Measurements from ENCODE around the gene ASB15.
A peak's percentile ranks its signal among the peaks of the same experiment; 100 is the strongest.
"Not testable (repeated sequence)": the region's sequence is repeated elsewhere in the genome, so short reads cannot be mapped to it uniquely, and the experiment has no call there.

Gene ASB15

GRCh38 chr7:123598657-123599056 lies 3.0 kb upstream of the ASB15 start:
- no peak for DNase-seq (ENCODE audit: low read depth in 2 of 2)

- no peak for DNase-seq (ENCODE audit: low read depth in 2 of 2)
These were observed 1.9 kb upstream of the ASB15 start for GRCh38 chr7:123599766-123600165.

- no peak for DNase-seq (ENCODE audit: low read depth in 2 of 2)
These were observed 745 bp upstream of the ASB15 start for GRCh38 chr7:123600876-123601275.

GRCh38 chr7:123602648-123603047 lies 1.0 kb downstream of the ASB15 start:
- DNase-seq (ENCODE audit: low read depth in 2 of 2): no peak

GRCh38 chr7:123604739-123605138 lies 3.1 kb downstream of the ASB15 start:
- no peak for DNase-seq (ENCODE audit: low read depth in 2 of 2)

GRCh38 chr7:123607423-123607975 lies 5.9 kb downstream of the ASB15 start:
- DNase-seq (ENCODE audit: low read depth in 2 of 2): no peak

- no peak for DNase-seq (ENCODE audit: low read depth in 2 of 2)
These were observed 7.6 kb downstream of the ASB15 start for GRCh38 chr7:123608991-123609882.

- no peak for DNase-seq (ENCODE audit: low read depth in 2 of 2)
These were observed 8.2 kb downstream of the ASB15 start for GRCh38 chr7:123609883-123610239.

GRCh38 chr7:123612024-123612423 lies 10.4 kb downstream of the ASB15 start:
- DNase-seq (ENCODE audit: low read depth in 2 of 2): no peak

- no peak for DNase-seq (ENCODE audit: low read depth in 2 of 2)
These were observed 13.7 kb downstream of the ASB15 start for GRCh38 chr7:123615344-123615743.

GRCh38 chr7:123616223-123616622 lies 14.6 kb downstream of the ASB15 start:
- DNase-seq (ENCODE audit: low read depth in 2 of 2): no peak

- DNase-seq (ENCODE audit: low read depth in 2 of 2): no peak
These were observed 20.1 kb downstream of the ASB15 start for GRCh38 chr7:123621707-123622106.

GRCh38 chr7:123622660-123623386 lies 21.2 kb downstream of the ASB15 start:
- DNase-seq (ENCODE audit: low read depth in 2 of 2): no peak

- peak; percentile 51 to 64 for DNase-seq (ENCODE audit: low read depth in 2 of 2)
These were observed 23.0 kb downstream of the ASB15 start for GRCh38 chr7:123624527-123625183.

GRCh38 chr7:123625254-123625653 lies 23.6 kb downstream of the ASB15 start:
- no peak for DNase-seq (ENCODE audit: low read depth in 2 of 2)

- no peak for DNase-seq (ENCODE audit: low read depth in 2 of 2)
These were observed 26.2 kb downstream of the ASB15 start for GRCh38 chr7:123627851-123628250.

- no peak for DNase-seq (ENCODE audit: low read depth in 2 of 2)
These were observed 27.2 kb downstream of the ASB15 start for GRCh38 chr7:123628829-123629228.

GRCh38 chr7:123629281-123629680 lies 27.7 kb downstream of the ASB15 start:
- no peak for DNase-seq (ENCODE audit: low read depth in 2 of 2)

GRCh38 chr7:123632808-123633207 lies 31.2 kb downstream of the ASB15 start:
- DNase-seq (ENCODE audit: low read depth in 2 of 2): no peak

GRCh38 chr7:123633553-123633952 lies 31.9 kb downstream of the ASB15 start:
- DNase-seq (ENCODE audit: low read depth in 2 of 2): no peak

- not testable (repeated sequence) for DNase-seq (ENCODE audit: low read depth in 2 of 2)
These were observed 32.5 kb downstream of the ASB15 start for GRCh38 chr7:123634011-123634573.
